ENCODE data around the gene FAM184A.

DNA sequence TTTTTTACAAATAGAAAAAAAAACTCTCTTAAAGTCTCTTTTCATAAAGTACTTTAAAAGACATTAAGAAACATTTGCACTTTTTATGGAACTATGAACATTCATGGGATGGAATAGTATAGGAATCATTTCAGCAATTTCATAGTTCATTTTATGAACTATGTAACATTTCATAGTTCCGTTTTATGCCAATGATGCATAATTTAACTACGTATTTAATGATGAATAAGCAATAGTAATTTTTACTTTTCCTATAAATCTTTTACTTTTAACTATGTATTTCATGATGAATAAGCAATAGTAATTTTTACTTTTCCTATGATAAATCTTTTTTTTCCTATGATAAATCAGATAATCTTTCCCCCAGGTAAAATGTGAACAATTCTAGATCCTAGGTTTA is 47.7 kb downstream of the FAM184A start:
- TF ChIP-seq, protein P1, sequence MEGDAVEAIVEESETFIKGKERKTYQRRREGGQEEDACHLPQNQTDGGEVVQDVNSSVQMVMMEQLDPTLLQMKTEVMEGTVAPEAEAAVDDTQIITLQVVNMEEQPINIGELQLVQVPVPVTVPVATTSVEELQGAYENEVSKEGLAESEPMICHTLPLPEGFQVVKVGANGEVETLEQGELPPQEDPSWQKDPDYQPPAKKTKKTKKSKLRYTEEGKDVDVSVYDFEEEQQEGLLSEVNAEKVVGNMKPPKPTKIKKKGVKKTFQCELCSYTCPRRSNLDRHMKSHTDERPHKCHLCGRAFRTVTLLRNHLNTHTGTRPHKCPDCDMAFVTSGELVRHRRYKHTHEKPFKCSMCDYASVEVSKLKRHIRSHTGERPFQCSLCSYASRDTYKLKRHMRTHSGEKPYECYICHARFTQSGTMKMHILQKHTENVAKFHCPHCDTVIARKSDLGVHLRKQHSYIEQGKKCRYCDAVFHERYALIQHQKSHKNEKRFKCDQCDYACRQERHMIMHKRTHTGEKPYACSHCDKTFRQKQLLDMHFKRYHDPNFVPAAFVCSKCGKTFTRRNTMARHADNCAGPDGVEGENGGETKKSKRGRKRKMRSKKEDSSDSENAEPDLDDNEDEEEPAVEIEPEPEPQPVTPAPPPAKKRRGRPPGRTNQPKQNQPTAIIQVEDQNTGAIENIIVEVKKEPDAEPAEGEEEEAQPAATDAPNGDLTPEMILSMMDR (conservative IDR thresholded peaks at IDR 0.05; ENCODE audit: low read depth, low read length) = no peak
- no peak for TF ChIP-seq EZH2 (IDR thresholded peaks at IDR 0.05; ENCODE audit: borderline replicate concordance, low read depth, low read length, poor library complexity, severe bottlenecking)
